Parietal lobe (tissue), 1 donor: ENCODE measurements around the gene PPP1R27. TPM values are rescaled to one million over a fixed set of nuclear protein-coding genes. Genes with fewer than 3 reads are reported as not detected.

Source experiments
- total RNA-seq: library from RNA; depleted of rRNA; stranded (reverse); fragments of >200 nt; gene quantifications from one replicate; pipeline ENCODE4 v1.2.3, GENCODE V29; 2014

Gene PPP1R27, protein sequence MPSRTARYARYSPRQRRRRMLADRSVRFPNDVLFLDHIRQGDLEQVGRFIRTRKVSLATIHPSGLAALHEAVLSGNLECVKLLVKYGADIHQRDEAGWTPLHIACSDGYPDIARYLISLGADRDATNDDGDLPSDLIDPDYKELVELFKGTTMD
- not detected for total RNA-seq

DNA sequence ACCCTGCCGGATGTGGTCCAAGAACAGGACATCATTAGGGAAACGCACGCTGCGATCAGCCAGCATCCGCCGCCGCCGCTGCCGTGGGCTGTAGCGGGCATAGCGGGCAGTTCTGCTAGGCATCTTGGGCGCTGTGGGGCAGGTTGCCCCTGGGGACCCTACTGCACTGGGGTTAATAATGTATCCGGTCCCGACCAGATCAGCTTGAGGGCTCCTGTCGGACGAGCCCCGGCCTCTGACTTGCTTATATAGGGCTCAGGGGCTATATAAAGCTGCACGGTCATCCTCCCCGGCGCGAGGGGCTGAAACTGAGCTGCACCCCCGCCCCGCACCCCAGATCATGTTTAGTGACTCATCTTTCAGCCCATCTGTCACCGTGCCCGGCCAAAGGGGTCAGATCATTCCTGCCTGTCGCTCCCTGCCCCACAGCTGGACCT, at the start of gene PPP1R27:
PPP1R27 (minus strand) TSS at position 220 of the 437 bp plus-strand sequence; CDS start at position 123, 97 bp downstream.

DNA sequence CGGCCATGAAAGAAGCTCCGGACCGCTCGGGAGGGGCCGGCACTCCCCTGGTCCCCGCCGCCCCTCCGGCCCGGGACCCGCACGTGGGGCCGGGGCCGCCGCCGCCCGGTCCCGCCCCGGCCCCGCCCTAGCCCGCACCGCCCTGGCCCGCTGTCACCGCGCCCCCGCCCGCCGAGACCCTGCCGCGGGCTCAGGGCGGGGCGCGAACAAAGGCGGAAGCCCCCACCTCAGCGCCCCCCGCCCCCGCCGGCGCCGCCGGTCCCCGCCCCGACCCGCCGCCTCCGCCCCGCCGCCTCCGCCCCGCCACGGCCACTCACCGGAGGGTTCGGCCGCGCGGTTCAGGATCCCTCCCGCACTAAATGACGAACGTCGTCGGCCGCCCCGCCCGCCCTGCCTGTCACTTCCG, 36.1 kb upstream of the PPP1R27 start, which contains the start of gene ARHGDIA:
ARHGDIA (minus strand) TSS at position 357 of the 406 bp plus-strand sequence. CDS start 1,407 bp downstream, outside the sequence.

DNA sequence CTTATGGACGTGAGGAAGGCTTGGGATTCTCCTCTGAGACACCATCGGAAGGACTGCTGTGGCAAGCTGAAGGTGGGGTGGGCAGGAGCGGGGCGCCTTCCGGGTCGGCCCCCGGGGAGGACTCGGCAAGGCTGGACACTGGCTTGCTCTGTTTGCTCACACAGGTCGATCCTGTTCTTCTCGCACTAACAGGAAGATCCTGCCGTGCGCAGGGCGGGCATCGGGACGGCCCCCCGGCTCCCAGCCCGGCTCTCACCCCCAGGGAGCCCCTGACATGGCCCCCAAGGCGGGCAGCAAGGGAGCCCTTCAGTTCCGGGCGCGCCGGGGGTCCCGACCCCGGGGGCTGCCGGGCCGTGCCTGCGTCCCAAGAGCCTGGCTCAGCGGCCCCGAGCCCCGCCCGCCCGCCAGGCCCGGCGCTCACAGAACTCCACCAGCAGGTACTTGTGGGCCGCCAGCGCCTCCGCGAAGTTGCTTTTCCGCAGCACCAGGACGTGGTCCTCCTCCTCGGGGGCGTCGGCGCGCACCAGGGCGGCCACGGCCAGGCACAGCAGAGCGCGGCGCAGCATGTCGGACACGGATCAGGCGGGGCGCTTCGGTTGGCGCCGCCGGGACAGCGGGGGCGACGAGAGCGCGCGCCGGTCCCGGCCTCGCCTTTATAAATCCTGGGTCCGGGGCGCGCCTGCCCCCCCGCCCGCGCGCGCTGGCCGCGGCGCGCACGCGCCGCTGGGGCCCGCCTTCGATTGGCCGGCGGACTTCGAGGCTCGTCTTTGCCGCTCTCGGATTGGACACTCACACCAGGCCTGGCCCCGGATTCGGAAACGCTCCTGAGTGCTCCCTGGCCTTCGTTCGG, 25.3 kb upstream of the PPP1R27 start, which contains the start of gene P4HB:
P4HB (minus strand) TSS at position 630 of the 850 bp plus-strand sequence; CDS start at position 566, 64 bp downstream.

DNA sequence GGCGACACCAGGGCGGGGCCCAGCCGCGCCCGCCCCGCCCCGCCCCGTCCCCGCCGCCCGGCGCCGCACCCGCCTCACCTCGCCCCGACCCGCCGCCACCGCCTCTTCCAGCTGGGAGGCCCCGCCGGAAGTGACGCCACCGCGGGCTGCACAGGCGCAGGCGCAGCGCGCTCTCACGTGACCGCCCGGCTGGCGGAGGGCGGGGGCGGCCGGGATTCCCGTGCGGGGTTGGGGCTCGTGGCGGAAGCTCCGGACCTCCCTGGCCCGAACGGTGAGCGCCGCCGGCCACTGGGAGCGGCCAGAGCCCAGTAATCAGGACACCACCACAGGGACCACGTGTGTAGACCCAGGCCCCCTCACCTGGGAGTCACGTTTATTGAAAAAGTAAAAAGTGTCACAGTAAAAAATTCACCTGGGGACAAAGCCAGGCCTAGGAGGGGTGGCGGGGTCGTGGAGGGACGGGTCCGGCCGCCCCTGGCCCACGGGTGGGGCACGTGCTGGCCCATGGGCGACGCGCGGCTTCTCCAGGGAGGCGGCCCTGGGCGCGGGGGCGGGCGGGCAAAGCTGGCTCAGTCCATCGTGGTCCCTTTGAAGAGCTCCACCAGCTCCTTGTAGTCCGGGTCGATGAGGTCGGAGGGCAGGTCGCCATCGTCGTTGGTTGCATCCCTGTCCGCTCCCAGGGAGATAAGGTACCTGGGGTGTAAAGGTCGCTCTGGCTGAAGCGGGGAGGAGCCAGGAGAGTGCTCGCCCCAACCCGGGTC, 1.5 kb downstream of the PPP1R27 start, which contains the start of gene MCRIP1:
MCRIP1 (minus strand) TSS at position 132 of the 761 bp plus-strand sequence. CDS start 8,785 bp downstream, outside the sequence.

DNA sequence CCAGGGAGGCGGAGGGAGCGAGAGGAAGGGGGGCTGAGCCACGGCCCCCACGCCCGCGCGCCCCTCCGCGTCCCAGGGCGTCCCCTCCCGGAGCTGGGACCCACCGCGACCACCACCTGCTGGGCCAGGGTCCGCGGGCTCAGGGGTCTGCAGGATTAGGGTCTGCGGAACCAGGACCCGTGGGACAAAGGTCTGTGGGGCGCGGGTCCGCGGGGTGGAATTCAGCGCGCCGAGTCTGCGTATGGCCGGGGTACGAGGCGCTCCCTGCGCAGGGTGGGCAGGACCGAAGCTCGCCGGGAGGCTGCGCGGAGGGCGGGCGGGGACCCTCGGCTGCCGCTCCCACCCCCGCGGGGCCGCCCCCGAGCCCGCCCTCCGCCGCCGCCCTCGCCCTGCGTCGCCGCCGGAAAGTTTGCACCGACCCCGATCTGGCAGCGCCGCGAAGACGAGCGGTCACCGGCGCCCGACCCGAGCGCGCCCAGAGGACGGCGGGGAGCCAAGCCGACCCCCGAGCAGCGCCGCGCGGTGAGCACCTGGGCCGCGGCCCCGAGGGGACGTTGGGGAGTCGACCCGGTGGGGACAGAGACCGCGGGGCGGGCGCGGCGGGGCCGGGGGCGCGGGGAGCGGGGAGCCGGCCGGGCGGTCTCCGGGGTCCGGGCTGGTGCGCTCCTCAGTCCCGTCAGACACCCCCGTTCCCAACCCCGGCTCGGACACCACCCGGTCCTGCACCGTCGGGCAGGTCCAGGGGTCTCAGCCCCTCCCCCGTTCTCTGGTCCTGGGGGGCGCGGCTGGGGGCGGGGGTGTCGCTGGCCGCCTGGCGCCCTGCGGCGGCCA, 30.9 kb downstream of the PPP1R27 start, which contains the start of gene GCGR:
GCGR (plus strand) TSS at position 423 of the 831 bp plus-strand sequence. CDS start 4,869 bp downstream, outside the sequence.

Other genes starting within 250 kb of the PPP1R27 start
- 44.4 TPM for gene NPLOC4, start 197.9 kb downstream of the PPP1R27 start, total RNA-seq
- 0.63 TPM for gene TSPAN10, start 197.9 kb downstream of the PPP1R27 start, total RNA-seq
- not detected for gene PDE6G, start 178.5 kb downstream of the PPP1R27 start, total RNA-seq
- 13.8 TPM for gene OXLD1, start 168.4 kb downstream of the PPP1R27 start, total RNA-seq
- 6.3 TPM for gene CCDC137, start 168.3 kb downstream of the PPP1R27 start, total RNA-seq
- gene ARL16, start 151.3 kb downstream of the PPP1R27 start, total RNA-seq: 31.9 TPM
- gene HGS, start 151.0 kb downstream of the PPP1R27 start, total RNA-seq: 67.9 TPM
- gene MRPL12, start 131.7 kb downstream of the PPP1R27 start, total RNA-seq: 4.7 TPM
- 6.6 TPM for gene SLC25A10, start 122.8 kb downstream of the PPP1R27 start, total RNA-seq
- gene GCGR, start 30.9 kb downstream of the PPP1R27 start, total RNA-seq: not detected
- gene MCRIP1, start 1.8 kb downstream of the PPP1R27 start, total RNA-seq: 69.2 TPM
- 87.0 TPM for gene P4HB, start 25.5 kb upstream of the PPP1R27 start, total RNA-seq
- 57.6 TPM for gene ARHGDIA, start 36.3 kb upstream of the PPP1R27 start, total RNA-seq
- gene ALYREF, start 56.5 kb upstream of the PPP1R27 start, total RNA-seq: 62.3 TPM
- gene ANAPC11, start 56.7 kb upstream of the PPP1R27 start, total RNA-seq: 57.0 TPM
- 2.5 TPM for gene NPB, start 67.2 kb upstream of the PPP1R27 start, total RNA-seq
- gene PCYT2, start 76.3 kb upstream of the PPP1R27 start, total RNA-seq: 31.3 TPM
- 15.3 TPM for gene SIRT7, start 83.1 kb upstream of the PPP1R27 start, total RNA-seq
- gene MAFG, start 92.7 kb upstream of the PPP1R27 start, total RNA-seq: 17.8 TPM
- gene PYCR1, start 102.2 kb upstream of the PPP1R27 start, total RNA-seq: 18.2 TPM
- gene MYADML2, start 112.2 kb upstream of the PPP1R27 start, total RNA-seq: not detected
- 0.63 TPM for gene NOTUM, start 126.1 kb upstream of the PPP1R27 start, total RNA-seq
- gene ASPSCR1, start 142.6 kb upstream of the PPP1R27 start, total RNA-seq: 22.5 TPM
- gene CENPX, start 187.8 kb upstream of the PPP1R27 start, total RNA-seq: 28.5 TPM
- gene LRRC45, start 188.3 kb upstream of the PPP1R27 start, total RNA-seq: 24.7 TPM
- 80.4 TPM for gene RAC3, start 196.6 kb upstream of the PPP1R27 start, total RNA-seq
- 16.3 TPM for gene DCXR, start 202.6 kb upstream of the PPP1R27 start, total RNA-seq
- gene RFNG, start 216.8 kb upstream of the PPP1R27 start, total RNA-seq: 27.2 TPM
- gene GPS1, start 216.8 kb upstream of the PPP1R27 start, total RNA-seq: 78.9 TPM
- gene DUS1L, start 230.8 kb upstream of the PPP1R27 start, total RNA-seq: 34.4 TPM